SK-N-DZ (cell line): ENCODE results near the gene KRTAP9-9.

ENCODE experiments used
- small RNA-seq, 2 experiments: library from RNA; depleted of rRNA; stranded (forward); fragments of <200 nt; gene quantifications; one replicate each; pipeline ENCODE3, GENCODE V24; 2014

KRTAP9-9 gene

Small RNA genes within 50 kb of the gene (small RNA-seq; reads per million reads assigned to genes)
- 0 reads per million in 2 experiments for gene KRTAP9-10P
